K562 (cell line): Measurements from ENCODE around the gene FXYD1. TPM values are rescaled to one million over a fixed set of nuclear protein-coding genes. Genes with fewer than 3 reads are reported as not detected.

Experiments
- ADNP ChIP-seq: fragments of 200-800 bp; sonication (Bioruptor generic); IDR thresholded peaks from 2 replicates; pipeline ENCODE4 v1.6.1; 2016; ENCODE audit warnings: missing genetic modification characterization, missing compliant biosample characterization
- CBX3 ChIP-seq, 2 experiments: IDR thresholded peaks; 1 replicate in 1 of 2; 2 replicates in 1 of 2; pipeline ENCODE4 v1.6.1; 2012; ENCODE audit warnings: inconsistent platforms in 2 of 2, low read length in 2 of 2, borderline replicate concordance in 1 of 2, control low read depth in 1 of 2
- CREB1 ChIP-seq, 2 experiments: sonication (generic) in 1 of 2; formaldehyde crosslinking in 1 of 2; IDR thresholded peaks; 2 replicates each; pipeline versions ENCODE4 v1.6.1 to v1.8.0; 2012 to 2022; ENCODE audit warnings: inconsistent platforms in 1 of 2, mild to moderate bottlenecking in 1 of 2, missing genetic modification reagents in 1 of 2, moderate library complexity in 1 of 2
- DIDO1 ChIP-seq: fragments of 450-650 bp; IDR thresholded peaks from 2 replicates; pipeline ENCODE4 v1.6.1; 2016; ENCODE audit warnings: low read depth, missing biosample characterization, missing genetic modification characterization
- EGR1 ChIP-seq: fragments of 450-650 bp; conservative IDR thresholded peaks from 2 replicates; pipeline ENCODE4 v1.6.1; 2017; ENCODE audit warnings: mild to moderate bottlenecking
- EP300 ChIP-seq: IDR thresholded peaks from 2 replicates; pipeline ENCODE4 v1.6.1; 2012; ENCODE audit warnings: low read length, improper control_type of control experiment
- LEF1 ChIP-seq: fragments of 450-650 bp; IDR thresholded peaks from 2 replicates; pipeline ENCODE4 v1.6.1; 2016; ENCODE audit warnings: mild to moderate bottlenecking
- SETDB1 ChIP-seq: IDR thresholded peaks from one replicate; pipeline ENCODE4 v1.6.1; 2012; ENCODE audit warnings: low read length, control low read depth, inconsistent platforms
- SIRT6 ChIP-seq: IDR thresholded peaks from one replicate; pipeline ENCODE4 v1.6.1; 2012; ENCODE audit warnings: low read depth, mild to moderate bottlenecking, control low read depth, inconsistent platforms, low read length, moderate library complexity
- SMARCA5 ChIP-seq: fragments of 450-650 bp; IDR thresholded peaks from 2 replicates; pipeline ENCODE4 v1.6.1; 2016
- ZNF280B ChIP-seq: fragments of 250-450 bp; sonication (Bioruptor Pico); IDR thresholded peaks from 2 replicates; pipeline ENCODE4 v1.5.1; 2021; ENCODE audit warnings: mild to moderate bottlenecking
- ZNF592 ChIP-seq: fragments of 450-650 bp; IDR thresholded peaks from 2 replicates; pipeline ENCODE4 v1.6.1; 2017; ENCODE audit warnings: antibody characterized with exemption, mild to moderate bottlenecking
- ZNF668 ChIP-seq: fragments of 250-450 bp; sonication (Bioruptor Pico); IDR thresholded peaks from 2 replicates; pipeline ENCODE4 v1.8.0; 2022; ENCODE audit warnings: mild to moderate bottlenecking, inconsistent platforms
- polyA plus RNA-seq, 8 experiments: library from polyadenylated mRNA; depleted of rRNA in 4 of 8; stranded (reverse) in 5 of 8; unstranded in 3 of 8; fragments of >200 nt; fragmentation: Nextera tagmentation in 2 of 8; fragmentation: Illumina TruSeq in 1 of 8; extraction: Ambion mirVana in 2 of 8; extraction: Trizol in 1 of 8; gene quantifications; 2 replicates each; pipeline versions ENCODE4 v1.2.1 to v1.2.3, GENCODE V29; 2011 to 2014; ENCODE audit warnings: inconsistent platforms in 1 of 8, missing spikeins in 1 of 8
- total RNA-seq, 7 experiments: library from RNA; depleted of rRNA in 6 of 7; stranded (reverse); fragments of >200 nt in 6 of 7; fragmentation: Illumina TruSeq in 2 of 7; extraction: Trizol in 2 of 7; gene quantifications; 2 replicates each; pipeline versions ENCODE4 v1.2.1 to v1.2.3, GENCODE V29; 2011 to 2021; ENCODE audit warnings: low replicate concordance in 1 of 7
- TF ChIP-seq, protein P1 (sequence below), 2 experiments: fragments of 450-650 bp; IDR thresholded peaks; 2 replicates each; pipeline ENCODE4 v1.6.1; 2018; ENCODE audit warnings: mild to moderate bottlenecking in 2 of 2, low read depth in 1 of 2; ENCODE audit not compliant: partially characterized antibody in 2 of 2

Gene FXYD1
- total and polyA plus RNA-seq, 9 of the 15 experiments (the other 6 are each of a cell fraction or from before 2014, with no cell fraction given) = 0.40 to 3.2 (median 1.8) TPM; not detected in 3

DNA sequence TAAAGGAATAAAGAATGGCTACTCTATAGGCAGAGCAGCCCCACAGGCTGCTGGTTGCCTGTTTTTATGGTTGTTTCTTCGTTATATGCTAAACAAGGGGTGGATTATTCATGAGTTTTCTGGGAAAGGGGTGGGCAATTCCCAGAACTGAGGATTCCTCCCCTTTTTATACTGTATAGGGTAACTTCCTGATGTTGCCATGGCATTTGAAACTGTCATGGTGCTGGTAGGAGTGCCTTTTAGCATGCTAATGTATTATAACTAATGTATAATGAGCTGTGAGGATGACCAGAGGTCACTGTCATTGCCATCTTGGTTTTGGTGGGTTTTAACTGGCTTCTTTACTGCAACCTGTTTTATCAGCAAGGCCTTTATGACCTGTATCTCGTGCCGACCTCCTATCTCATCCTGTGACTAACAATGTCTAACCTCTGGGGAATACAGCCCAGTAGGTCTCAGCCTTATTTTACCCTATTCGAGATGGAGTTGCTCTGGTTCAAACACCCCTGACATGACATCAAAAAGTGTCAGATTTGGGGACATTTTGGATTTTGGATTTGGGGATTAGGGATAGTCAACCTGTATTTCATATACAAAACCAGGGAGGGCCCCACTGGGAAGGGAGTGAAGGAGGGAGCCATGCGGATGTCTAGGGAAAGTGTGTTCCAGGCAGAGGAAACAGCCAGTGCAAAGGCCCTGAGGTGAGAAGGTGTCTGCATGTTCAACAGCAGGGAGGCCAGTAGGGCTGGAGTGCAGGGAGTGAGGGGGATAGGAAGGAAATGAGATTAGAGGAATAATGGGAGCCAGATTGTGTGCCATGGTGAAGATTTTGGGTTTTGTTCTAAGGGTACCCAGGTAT, 26.8 kb downstream of the FXYD1 start (continued):
- TF ChIP-seq, protein P1, sequence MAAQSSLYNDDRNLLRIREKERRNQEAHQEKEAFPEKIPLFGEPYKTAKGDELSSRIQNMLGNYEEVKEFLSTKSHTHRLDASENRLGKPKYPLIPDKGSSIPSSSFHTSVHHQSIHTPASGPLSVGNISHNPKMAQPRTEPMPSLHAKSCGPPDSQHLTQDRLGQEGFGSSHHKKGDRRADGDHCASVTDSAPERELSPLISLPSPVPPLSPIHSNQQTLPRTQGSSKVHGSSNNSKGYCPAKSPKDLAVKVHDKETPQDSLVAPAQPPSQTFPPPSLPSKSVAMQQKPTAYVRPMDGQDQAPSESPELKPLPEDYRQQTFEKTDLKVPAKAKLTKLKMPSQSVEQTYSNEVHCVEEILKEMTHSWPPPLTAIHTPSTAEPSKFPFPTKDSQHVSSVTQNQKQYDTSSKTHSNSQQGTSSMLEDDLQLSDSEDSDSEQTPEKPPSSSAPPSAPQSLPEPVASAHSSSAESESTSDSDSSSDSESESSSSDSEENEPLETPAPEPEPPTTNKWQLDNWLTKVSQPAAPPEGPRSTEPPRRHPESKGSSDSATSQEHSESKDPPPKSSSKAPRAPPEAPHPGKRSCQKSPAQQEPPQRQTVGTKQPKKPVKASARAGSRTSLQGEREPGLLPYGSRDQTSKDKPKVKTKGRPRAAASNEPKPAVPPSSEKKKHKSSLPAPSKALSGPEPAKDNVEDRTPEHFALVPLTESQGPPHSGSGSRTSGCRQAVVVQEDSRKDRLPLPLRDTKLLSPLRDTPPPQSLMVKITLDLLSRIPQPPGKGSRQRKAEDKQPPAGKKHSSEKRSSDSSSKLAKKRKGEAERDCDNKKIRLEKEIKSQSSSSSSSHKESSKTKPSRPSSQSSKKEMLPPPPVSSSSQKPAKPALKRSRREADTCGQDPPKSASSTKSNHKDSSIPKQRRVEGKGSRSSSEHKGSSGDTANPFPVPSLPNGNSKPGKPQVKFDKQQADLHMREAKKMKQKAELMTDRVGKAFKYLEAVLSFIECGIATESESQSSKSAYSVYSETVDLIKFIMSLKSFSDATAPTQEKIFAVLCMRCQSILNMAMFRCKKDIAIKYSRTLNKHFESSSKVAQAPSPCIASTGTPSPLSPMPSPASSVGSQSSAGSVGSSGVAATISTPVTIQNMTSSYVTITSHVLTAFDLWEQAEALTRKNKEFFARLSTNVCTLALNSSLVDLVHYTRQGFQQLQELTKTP (IDR thresholded peaks at IDR 0.05; ENCODE audit: low read depth in 1 of 2, partially characterized antibody in 2 of 2) = no peak
- TF ChIP-seq CBX3 (IDR thresholded peaks at IDR 0.05; ENCODE audit: borderline replicate concordance in 1 of 2, low read length in 2 of 2) (no peak), EP300 (no peak), LEF1 (no peak), DIDO1 (tag) (no peak), SETDB1 (no peak), SMARCA5 (peak; percentile 94), EGR1 (no peak), ZNF592 (peak; percentile 98), CREB1 (IDR thresholded peaks at IDR 0.05) (no peak), CREB1 (CRISPR knock-in tag; IDR thresholded peaks at IDR 0.05) (no peak), SIRT6 (no peak), ZNF280B (CRISPR knock-in tag) (no peak), ZNF668 (peak; percentile 96), ADNP (tag) (peak; percentile 70)
- TF ChIP-seq, all 486 proteins: peak for 145
